GM08714 (cell line): Measurements from ENCODE around the gene TBX10.
A peak's percentile ranks its signal among the peaks of the same experiment; 100 is the strongest.
"Not testable (repeated sequence)": the region's sequence is repeated elsewhere in the genome, so short reads cannot be mapped to it uniquely, and the experiment has no call there.

Experiments used
- H3K4me3 ChIP-seq: fragments of 200-500 bp; sonication (Bioruptor generic); 2 replicates; pipeline ENCODE4 v1.5.1; 2014; ENCODE audit warnings: mild to moderate bottlenecking, low read length, inconsistent platforms
- ZNF274 ChIP-seq: IDR thresholded peaks from 2 replicates; pipeline ENCODE4 v1.6.1; 2012; ENCODE audit warnings: mild to moderate bottlenecking, low read depth, low read length

TBX10 gene

DNA sequence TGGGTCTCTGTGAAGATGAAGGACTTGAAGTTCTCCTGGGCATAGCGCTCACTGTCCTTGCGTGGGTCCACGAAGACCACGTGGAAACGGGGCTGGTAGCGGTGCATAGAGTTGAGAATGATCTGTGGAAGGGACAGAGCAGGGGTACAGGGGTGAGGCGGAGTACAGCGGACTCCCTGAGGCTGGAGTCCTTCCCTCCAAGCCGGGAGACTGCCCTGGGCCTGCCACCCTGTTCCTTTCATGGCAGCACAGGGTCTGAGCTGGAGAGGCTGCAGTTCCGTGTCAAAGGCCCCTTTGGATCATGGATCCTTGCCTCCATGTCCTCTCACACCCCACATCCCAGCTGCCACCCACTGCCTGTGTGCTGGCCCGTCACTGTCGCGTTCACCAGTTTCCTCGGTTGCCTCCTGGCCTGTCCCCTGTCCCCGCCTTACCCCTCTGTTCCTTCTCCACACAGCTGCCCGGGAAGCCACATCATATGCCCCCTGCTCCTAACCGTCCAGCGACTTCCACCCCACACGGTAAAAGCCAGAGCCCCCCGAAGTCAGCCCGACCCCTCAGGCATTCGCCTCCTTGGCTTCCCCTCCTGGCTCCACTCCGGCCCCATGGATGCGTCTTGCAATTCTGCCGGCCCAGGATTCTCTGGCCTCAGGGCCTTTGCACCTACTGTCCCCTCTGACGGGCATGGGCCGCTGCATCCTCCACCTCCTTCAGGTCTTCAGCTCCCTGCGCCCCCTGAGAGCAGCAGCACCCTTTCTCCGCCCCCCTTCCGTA lies 6.4 kb downstream of the TBX10 start:
- no peak for TF ChIP-seq ZNF274
- no peak overlapping the region for H3K4me3 ChIP-seq

DNA sequence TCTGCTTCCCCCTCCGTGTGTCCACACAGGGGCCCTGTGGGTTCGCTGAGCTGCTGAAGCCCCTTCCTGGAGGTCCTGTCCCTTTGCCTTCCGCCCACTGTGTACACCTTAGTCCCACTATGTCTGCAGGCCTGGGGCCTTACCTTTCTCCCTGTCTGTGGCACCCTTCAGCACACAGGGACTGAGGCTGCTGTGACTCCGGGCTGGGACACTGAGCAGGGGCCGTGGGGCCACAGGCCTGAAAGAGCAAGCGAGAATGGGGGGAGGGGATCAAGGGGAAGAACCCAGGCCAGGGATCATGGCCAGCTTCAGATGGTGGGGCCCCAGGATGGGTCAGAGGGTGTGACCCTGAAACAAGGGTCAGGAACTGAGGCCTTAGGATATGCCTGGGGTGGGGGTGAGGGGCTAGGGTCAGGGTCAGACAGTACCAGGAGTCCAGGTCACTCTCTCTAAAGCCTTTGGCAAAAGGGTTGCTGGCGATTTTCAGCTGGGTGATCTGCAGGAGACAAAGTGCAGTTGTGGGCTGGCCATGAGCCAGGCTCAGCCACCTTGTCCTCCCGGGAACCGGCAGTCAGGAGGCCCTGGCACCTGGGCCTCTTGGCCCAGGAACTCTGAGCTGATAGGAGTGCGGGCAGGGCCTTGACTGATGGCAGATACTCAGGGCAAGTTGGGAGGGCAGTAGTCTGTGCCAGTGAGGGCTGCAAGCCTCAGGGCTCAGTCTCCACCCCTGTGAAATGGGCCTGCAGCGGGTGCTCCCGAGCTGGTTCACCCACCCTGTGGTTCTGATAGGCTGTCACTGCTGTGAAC lies 7.2 kb downstream of the TBX10 start:
- TF ChIP-seq ZNF274: no peak

DNA sequence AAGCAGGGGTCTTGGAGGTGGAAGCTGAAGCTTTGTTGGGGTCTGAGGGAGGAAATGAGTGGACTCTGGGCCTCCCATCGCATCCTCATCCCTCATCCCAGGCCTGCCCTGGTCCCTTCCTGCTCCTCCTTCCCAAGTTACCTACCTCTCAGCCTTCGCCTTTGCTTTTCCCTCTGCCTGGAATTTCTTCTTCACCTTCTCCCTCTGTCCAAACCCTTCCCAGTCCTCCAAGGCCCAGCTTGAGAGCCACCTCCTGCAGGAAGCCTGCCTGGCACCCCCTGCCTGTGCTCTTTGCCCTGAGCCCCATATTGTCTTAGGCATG lies 7.7 kb downstream of the TBX10 start:
- no peak overlapping the region for H3K4me3 ChIP-seq
- TF ChIP-seq ZNF274: no peak

More for the DNA sequence above, 7.2 kb downstream of the TBX10 start:
- H3K4me3 ChIP-seq: no peak overlapping the region

DNA sequence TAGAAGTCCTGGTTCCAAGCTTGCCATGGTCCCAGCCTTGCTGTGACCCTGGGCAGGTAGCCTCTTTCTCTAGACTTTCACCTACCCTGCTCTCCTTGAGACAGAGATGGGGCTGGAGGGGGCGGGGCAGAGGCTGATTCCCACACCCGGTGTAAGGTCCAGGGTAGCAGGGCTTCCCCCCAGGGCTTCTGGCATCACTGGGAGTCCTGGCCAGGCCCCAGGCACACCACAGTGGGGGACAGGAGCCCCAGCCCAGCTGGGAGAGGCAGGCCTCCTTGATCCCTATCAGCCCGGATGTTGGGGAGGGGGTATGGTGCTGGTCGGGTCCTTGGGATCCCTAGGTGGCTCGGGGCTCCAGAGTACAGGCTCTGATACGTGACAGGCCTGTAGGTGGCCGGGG lies 8.2 kb downstream of the TBX10 start:
- no peak overlapping the region for H3K4me3 ChIP-seq
- TF ChIP-seq ZNF274: no peak

DNA sequence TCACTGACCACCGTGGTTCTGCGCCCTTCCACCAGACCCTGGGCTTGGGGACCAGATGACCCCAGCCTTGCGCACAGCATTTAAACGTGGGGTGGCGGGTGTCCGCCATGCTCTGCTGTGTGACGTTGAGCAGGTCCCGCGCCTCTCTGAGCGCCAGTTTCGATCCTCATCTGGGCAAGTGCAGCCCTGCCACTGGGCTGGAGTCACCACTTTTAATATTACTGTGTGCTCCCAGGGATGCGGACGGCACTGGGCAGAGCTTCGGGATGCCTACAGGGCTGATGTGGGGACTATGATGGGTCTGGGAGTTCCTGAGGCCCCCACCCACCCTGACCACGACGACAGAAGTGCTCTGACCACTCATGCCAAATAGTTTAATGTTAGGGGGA lies 8.6 kb downstream of the TBX10 start:
- peak overlapping the region; percentile 60; the same call in 1 of the 2 replicates for H3K4me3 ChIP-seq
- TF ChIP-seq ZNF274: no peak

DNA sequence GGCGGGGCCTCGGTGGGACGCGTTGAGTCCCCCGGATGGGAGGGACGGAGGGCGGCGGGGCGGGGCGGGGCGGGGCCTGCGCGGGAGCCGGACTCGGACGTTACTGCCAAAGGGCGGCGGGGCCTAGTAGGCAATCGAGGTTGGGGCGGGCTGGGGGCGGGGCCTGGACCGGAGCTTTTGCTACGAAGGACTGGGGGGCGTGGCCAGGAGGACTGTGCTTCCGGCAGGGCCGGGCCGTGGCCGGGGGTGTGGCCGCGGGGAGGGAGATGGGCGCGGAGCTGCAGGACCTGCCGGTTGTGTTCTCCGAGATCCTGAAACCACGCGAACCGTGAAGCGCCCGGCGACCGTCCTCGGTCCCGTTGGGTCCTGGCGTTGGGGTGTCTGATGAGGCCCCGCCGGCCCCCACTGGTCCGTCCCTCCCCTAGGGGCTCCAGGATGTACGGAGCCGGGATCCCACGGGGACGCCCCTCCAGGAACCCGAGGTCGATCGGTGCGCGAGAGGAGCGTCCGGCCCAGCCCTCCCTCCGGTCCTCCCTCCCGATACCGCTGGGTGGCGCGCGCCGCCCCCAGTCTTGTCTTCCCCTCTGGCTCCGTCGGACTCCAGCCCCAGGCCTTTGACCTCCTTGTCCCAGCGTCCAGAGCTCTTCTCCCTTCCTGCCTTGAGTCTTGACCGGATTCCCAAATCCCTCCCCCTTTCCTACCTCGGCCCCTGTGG lies 9.2 kb downstream of the TBX10 start:
- no peak for TF ChIP-seq ZNF274
- peak overlapping the region; percentile 60; the same call in 1 of the 2 replicates for H3K4me3 ChIP-seq

DNA sequence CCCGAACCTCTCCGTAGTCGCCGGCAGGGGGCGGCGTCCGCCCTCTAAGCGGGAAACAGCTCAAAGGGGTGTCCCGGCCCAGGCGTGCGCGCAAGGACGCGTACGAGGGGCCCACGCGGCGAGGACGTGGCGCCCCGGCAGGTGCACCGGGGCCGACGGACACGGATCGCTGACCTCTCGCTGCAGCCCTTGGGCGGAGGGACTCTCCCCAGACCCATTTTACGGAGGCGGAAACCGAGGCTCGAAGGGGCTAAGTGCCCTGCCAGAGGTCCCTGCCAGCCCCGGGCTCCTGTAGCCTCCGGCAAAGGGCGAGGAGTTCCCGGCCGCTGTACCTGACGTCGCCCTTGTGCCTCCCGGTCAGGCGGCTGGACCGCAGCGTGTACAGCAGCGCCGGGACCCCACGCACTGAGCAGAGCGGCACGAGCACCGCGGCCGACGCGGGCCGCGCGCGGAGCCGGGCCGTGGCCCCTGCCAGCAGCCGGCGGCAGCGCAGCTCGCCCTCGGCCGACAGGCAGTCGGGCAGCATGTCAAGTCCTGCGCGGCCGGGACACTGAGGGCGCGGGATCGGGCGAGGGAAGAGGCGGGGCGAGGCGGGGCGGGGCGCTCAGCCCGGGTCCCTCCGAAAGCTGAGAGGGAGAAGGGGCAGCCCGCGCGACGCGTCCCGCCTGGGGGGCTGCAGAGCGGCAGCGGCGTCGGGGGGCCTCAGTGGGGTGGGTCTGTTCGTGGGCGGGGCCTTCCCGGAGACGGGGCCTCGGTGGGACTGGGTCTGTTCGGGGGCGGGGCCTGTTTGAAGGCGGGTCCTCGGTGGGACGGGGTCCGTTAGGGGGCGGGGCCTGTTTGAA lies 10.0 kb downstream of the TBX10 start, which contains the start of gene NUDT8:
NUDT8 (minus strand) TSS at position 552 of the 842 bp plus-strand sequence; CDS start at position 526, 26 bp downstream.
- H3K4me3 ChIP-seq: peak within 1 kb of the TSS; percentile 60
- no peak for TF ChIP-seq ZNF274

DNA sequence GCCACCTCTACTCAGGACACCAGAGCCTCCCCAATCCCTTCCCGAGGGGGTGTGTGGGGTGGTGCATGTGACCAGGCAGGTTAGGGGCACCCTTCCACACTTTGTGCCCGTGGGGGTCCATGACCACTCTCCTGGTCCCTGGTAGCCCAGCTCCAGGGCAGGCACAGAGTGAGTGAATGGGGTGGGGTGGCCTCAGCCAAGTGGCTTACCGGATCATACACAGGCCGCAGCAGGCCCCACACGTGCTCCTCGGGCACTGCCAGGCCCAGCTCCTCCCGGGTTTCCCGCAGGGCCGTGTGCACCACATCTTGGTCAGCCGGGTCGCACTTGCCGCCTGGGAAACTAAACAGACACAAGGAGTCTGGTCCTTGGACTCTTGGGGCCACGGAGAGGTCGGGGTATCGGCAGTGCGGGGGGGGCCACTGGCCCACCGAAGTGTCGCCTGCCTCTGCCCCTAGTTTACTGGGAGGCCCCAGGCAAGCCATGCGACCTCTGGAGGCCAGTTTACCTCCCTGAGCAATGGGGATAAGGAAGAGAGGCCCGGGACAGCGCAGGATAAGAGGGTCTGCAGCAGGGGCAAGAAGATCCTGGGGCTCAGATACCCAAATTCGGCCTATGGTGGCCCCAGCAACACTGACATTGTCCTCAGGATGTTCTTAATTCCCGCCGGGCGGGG lies 10.7 kb downstream of the TBX10 start:
- no peak overlapping the region; the same call in 1 of the 2 replicates for H3K4me3 ChIP-seq
- TF ChIP-seq ZNF274: no peak

DNA sequence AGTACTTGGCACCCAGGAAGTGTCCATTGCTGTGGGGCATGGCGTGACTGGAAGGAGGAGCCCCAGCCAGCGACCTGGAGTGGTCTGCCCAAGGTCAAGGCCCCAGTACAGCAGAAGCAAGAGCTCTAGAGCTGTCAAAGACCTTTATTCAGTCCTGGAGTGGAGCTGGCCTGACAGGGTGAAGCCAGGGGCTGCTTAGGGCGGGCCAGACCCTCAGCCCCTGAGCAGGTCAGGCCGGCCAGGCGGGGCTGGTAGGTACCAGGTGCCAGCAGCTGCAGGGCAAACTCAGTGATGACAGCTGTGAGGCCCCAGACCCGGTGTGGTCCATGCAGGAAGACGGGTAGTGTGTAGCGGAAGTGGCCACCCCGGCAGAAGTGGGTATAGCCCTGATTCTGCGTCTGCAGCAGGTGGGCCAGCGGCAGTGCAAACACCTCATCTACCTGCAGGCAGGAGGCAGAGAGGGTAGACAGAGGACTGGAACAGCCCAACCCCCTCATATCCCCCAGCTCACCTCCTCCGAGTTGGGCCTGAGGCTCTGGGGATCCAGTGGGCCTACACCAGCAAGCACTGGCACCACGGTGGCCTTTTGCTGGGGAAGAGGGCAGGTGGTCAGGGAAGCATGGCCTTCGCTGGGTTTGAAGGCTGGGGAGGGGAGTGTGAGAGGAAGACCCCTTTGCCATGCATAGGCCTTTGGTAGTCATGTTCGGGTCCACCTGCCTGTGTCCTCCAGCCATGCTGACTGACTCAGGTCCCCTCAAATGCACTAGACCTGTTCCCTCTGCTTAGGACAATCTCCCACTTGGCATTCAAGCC lies 11.5 kb downstream of the TBX10 start:
- no peak overlapping the region for H3K4me3 ChIP-seq
- no peak for TF ChIP-seq ZNF274

DNA sequence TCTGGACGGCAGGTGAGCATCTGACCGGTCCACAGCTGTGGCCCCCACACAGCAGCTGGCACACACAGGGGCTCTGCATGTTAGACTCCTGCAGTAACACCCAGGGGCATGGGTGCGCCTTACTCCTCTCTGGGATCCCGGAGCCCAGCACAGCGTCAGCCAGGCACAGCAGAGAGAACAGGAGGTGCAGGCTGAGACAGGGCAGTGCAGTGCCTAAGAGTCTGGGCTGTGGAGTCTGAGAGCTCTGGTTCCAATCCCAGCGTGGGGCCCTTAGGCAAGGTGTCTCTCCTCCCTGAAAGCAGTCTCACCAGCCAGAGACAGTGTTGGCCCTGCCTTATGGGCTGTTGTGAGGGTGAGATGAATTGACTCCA lies 12.1 kb downstream of the TBX10 start:
- no peak overlapping the region for H3K4me3 ChIP-seq
- TF ChIP-seq ZNF274: no peak

DNA sequence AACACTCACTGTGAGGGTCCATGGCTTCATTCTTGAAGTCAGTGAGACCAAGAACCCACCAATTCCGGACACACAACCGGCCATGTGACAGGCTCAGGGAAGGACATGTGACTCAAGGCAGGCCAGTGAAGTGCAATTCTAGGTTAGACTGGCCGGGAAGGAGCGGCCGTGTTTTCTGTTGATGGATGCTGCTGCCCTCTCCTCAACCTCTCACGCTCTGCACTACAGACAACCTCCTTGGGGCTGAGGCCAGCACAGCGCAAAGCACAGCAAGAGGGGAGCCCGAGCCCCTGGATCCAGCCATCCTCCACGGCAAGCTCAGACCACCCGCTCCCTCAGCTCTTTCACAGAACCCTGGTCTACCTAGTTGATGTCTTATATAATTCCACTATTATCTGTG lies 12.6 kb downstream of the TBX10 start:
- H3K4me3 ChIP-seq: no peak overlapping the region

DNA sequence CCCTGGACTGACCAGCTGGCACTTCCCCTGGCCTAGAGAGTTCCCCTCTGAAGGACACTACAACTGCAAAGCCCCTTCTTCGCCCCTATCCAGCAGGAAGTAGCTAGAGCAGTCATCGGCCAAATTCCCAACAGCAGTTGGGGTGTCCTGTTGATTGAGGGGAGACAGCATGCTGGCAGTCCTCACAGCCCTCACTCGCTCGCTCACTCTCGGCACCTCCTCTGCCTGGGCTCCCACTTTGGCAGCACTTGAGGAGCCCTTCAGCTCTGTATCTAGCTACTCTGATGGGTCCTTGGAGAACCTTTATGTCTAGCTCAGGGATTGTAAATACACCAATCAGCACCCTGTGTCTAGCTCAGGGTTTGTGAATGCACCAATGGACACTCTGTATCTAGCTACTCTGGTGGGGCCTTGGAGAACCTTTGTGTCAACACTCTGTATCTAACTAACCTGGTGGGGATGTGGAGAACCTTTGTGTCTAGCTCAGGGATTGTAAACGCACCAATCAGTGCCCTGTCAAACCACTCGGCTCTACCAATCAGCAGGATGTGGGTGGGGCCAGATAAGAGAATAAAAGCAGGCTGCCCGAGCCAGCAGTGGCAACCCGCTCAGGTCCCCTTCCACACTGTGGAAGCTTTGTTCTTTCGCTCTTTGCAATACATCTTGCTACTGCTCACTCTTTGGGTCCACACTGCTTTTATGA lies 13.3 kb downstream of the TBX10 start:
- not testable (repeated sequence) for H3K4me3 ChIP-seq

More for the DNA sequence above, 12.6 kb downstream of the TBX10 start:
- TF ChIP-seq ZNF274: no peak

DNA sequence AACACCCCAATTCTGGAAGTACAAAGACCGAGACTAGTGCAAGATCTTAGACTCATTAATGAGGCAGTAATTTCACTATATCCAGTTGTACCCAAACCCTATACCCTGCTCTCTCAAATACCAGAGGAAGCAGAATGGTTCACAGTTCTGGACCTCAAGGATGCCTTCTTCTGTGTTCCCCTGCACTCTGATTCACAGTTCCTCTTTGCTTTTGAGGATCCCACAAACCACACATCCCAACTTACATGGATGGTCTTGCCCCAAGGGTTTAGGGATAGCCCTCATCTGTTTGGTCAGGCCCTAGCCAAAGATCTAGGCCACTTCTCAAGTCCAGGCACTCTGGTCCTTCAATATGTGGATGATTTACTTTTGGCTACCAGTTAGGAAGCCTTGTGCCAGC lies 15.8 kb downstream of the TBX10 start:
- not testable (repeated sequence) for H3K4me3 ChIP-seq

DNA sequence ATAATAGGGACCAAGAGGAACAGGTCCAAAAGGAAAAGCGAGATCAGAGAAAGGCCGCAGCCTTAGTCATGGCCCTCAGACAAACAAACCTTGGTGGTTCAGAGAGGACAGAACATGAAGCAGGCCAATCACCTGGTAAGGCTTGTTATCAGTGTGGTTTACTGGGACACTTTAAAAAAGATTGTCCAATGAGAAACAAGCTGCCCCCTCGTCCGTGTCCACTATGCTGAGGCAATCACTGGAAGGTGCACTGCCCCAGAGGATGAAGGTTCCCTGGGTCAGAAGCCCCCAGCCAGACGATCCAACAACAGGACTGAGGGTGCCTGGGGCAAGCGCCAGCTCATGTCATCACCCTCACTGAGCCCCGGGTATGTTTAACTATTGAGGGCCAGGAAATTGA lies 16.7 kb downstream of the TBX10 start:
- not testable (repeated sequence) for H3K4me3 ChIP-seq

DNA sequence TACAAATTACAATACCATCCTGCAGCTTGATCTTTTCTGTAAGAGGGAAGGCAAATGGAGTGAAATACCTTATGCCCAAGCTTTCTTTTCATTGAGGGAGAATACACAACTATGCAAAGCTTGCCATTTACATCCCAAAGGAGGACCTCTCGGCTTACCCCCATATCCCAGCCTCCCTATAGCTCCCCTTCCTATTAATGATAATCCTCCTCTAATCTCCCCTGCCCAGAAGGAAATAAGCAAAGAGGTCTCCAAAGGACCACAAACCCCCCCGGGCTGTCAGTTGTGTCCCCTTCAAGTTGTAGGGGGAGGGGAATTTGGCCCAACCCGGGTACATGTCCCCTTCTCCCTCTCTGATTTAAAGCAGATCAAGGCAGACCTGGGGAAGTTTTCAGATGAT lies 17.6 kb downstream of the TBX10 start:
- H3K4me3 ChIP-seq: not testable (repeated sequence)

DNA sequence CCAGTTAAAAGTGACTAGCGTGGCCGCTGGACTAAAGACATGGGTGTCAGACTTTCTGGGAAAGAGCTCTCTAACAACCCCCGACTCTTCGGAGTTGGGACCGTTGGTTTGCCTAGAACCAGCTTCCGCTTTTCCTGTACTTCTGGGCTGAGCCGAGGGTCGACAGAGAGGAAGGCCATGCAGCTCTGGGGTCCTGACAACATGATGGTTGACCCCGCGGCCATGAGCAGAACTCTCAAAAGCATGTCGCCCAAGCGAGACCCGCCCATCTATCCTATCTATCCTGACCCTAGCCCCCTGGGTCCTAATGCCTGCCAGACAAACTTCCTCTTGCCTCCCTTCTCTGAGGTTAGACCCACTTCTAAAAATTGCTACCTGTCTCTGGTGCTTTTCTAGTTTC lies 18.9 kb downstream of the TBX10 start:
- H3K4me3 ChIP-seq: not testable (repeated sequence)

DNA sequence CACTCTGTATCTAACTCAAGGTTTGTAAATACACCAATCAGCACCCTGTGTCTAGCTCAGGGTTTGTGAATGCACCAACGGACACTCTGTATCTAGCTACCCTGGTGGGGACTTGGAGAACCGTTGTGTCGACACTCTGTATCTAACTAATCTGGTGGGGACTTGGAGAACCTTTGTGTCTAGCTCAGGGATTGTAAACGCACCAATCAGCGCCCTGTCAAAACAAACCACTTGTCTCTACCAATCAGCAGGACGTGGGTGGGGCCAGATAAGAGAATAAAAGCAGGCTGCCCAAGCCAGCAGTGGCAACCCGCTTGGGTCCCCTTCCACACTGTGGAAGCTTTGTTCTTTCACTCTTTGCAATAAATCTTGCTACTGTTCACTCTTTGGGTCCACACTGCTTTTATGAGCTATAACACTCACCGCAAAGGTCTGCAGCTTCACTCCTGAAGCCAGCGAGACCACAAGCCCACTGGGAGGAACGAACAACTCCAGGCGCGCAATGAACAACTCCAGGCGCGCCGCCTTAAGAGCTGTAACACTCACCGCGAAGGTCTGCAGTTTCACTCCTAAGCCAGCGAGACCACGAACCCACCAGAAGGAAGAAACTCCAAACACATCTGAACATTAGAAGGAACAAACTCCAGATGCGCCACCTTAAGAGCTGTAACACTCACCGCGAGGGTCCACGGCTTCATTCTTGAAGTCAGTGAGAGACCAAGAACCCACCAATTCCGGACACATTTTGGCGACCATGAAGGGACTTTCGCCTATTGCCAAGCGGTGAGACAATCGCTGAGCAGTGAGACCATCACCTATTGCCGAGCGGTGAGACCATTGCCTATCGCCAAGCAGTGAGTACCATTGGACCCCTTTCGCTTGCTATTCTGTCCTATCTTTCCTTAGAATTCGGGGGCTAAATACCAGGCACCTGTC lies 19.6 kb downstream of the TBX10 start:
- not testable (repeated sequence) for H3K4me3 ChIP-seq
